Left lobe of liver (tissue), 2 donors: Measurements from ENCODE around the gene EIF5B. TPM values are rescaled to one million over a fixed set of nuclear protein-coding genes. Genes with fewer than 3 reads are reported as not detected.
"Not testable (repeated sequence)": the region's sequence is repeated elsewhere in the genome, so short reads cannot be mapped to it uniquely, and the experiment has no call there.

ENCODE experiments used
- ATAC-seq: fragments of 200-7000 bp; cut with Tn5 transposase; one replicate; pipeline ENCODE4 v1.9.1; 2020; ENCODE audit warnings: mild to moderate bottlenecking, moderate library complexity
- DNase-seq: peaks from one replicate; pipeline ENCODE4 v3.0.0-alpha.2; 2020; ENCODE audit warnings: low spot score
- total RNA-seq: library from RNA; stranded (reverse); gene quantifications from one replicate; pipeline ENCODE4 v1.2.1, GENCODE V29; 2021
- donor health status: DM: no; HTN: no; CAD: no; lungs with moderate emphysema.
- donor health status: DM: no; HTN: yes; CAD: no.

EIF5B gene
- total RNA-seq, 1 donor from 2014 or later: 12.2 TPM

GRCh38 chr2:99368854-99369253 lies 31.7 kb downstream of the EIF5B start:
- ATAC-seq: peak; percentile 58
- DNase-seq: not testable (repeated sequence)

GRCh38 chr2:99373144-99373543 lies 36.0 kb downstream of the EIF5B start:
- no peak for ATAC-seq
- no peak for DNase-seq

- DNase-seq (no peak), ATAC-seq (no peak)
Observed at GRCh38 chr2:99374747-99375146, 37.6 kb downstream of the EIF5B start.

- no peak for ATAC-seq
- DNase-seq: no peak
Observed at GRCh38 chr2:99376254-99376864, 39.2 kb downstream of the EIF5B start.

- ATAC-seq: no peak
Observed at GRCh38 chr2:99377879-99378278, 40.7 kb downstream of the EIF5B start.

GRCh38 chr2:99380376-99381010 lies 43.3 kb downstream of the EIF5B start:
- DNase-seq (no peak), ATAC-seq (peak; percentile 47)

More at GRCh38 chr2:99377879-99378278, 40.7 kb downstream of the EIF5B start:
- DNase-seq: no peak

GRCh38 chr2:99382143-99382542 lies 45.0 kb downstream of the EIF5B start:
- no peak for DNase-seq
- ATAC-seq: peak; percentile 82

- no peak for ATAC-seq
- no peak for DNase-seq
Observed at GRCh38 chr2:99386011-99386410, 48.8 kb downstream of the EIF5B start.

- DNase-seq (no peak), ATAC-seq (no peak)
Observed at GRCh38 chr2:99388892-99389291, 51.7 kb downstream of the EIF5B start.

- ATAC-seq (no peak), DNase-seq (no peak)
Observed at GRCh38 chr2:99389371-99389770, 52.2 kb downstream of the EIF5B start.

- no peak for ATAC-seq
- no peak for DNase-seq
Observed at GRCh38 chr2:99389946-99390345, 52.8 kb downstream of the EIF5B start.

GRCh38 chr2:99395589-99396130 lies 58.5 kb downstream of the EIF5B start:
- DNase-seq (no peak), ATAC-seq (no peak)

GRCh38 chr2:99397266-99397920 lies 60.2 kb downstream of the EIF5B start:
- no peak for DNase-seq
- ATAC-seq: peak; percentile 9

- ATAC-seq: no peak
Observed at GRCh38 chr2:99398303-99398702, 61.1 kb downstream of the EIF5B start.

GRCh38 chr2:99399063-99399462 lies 61.9 kb downstream of the EIF5B start:
- peak; percentile 58 for ATAC-seq

More at GRCh38 chr2:99398303-99398702, 61.1 kb downstream of the EIF5B start:
- no peak for DNase-seq

GRCh38 chr2:99399795-99400194 lies 62.6 kb downstream of the EIF5B start:
- no peak for DNase-seq
- no peak for ATAC-seq

More at GRCh38 chr2:99399063-99399462, 61.9 kb downstream of the EIF5B start:
- DNase-seq: no peak

GRCh38 chr2:99401841-99402240 lies 64.7 kb downstream of the EIF5B start:
- no peak for DNase-seq
- ATAC-seq: no peak

- ATAC-seq (peak; percentile 77), DNase-seq (no peak)
Observed at GRCh38 chr2:99403084-99403483, 65.9 kb downstream of the EIF5B start.

GRCh38 chr2:99403524-99403923 lies 66.3 kb downstream of the EIF5B start:
- no peak for DNase-seq

GRCh38 chr2:99404039-99404796 lies 67.0 kb downstream of the EIF5B start:
- DNase-seq: no peak
- ATAC-seq: no peak

More at GRCh38 chr2:99403524-99403923, 66.3 kb downstream of the EIF5B start:
- peak; percentile 64 for ATAC-seq
